ES-I3 (cell line): ENCODE data around the gene DLG2.
"Not testable (repeated sequence)": the region's sequence is repeated elsewhere in the genome, so short reads cannot be mapped to it uniquely, and the experiment has no call there.

Experiments
- H3K36me3 ChIP-seq: 2 replicates; pipeline ENCODE4 v1.6.1; 2013; ENCODE audit warnings: mild to moderate bottlenecking, low read length, control low read depth, moderate library complexity; ENCODE audit not compliant: insufficient read depth
- H3K4me1 ChIP-seq: 2 replicates; pipeline ENCODE4 v1.6.1; 2013; ENCODE audit warnings: mild to moderate bottlenecking, control low read depth, low read length; ENCODE audit not compliant: insufficient read depth
- H3K9ac ChIP-seq: 2 replicates; pipeline ENCODE4 v1.6.1; 2013; ENCODE audit warnings: low read depth, mild to moderate bottlenecking, low read length, moderate library complexity
- H3K9me3 ChIP-seq: 2 replicates; pipeline ENCODE4 v1.6.1; 2013; ENCODE audit warnings: mild to moderate bottlenecking, low read length, moderate library complexity; ENCODE audit not compliant: control insufficient read depth, insufficient read depth

Gene DLG2

DNA sequence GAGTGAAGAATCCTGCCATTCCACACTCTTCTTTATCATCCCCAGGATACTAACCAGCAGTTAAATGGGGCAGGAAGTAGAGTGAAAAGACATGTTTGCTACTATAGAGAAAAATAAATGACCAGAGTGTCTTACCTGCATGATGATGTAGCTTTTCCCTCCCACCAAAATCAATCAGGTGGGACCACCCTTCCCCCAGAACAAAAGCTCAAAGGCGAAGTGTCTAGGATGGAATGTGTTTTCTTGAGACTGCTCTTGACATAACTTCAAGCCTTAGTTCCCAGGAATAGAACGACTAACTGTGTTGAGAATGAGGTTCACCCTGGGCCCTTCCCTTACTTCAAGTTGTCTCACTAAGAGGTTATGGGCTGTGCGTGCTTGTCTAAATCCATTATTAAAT is 2001.8 kb downstream of the DLG2 start:
- no peaks in the 10 kb centered on the region for H3K36me3 ChIP-seq

GRCh38 chr11:83617671-83618070 is 2009.5 kb downstream of the DLG2 start:
- H3K4me1 ChIP-seq = peaks cover under 1% of the 10 kb centered on the region; the same call in 1 of the 2 replicates
- H3K9me3 ChIP-seq = no peaks in the 10 kb centered on the region
- no peak overlapping the region for H3K9ac ChIP-seq
- no peaks in the 10 kb centered on the region for H3K36me3 ChIP-seq

More for the DNA sequence above, 2001.8 kb downstream of the DLG2 start:
- H3K9me3 ChIP-seq = no peaks in the 10 kb centered on the region
- no peaks in the 10 kb centered on the region for H3K4me1 ChIP-seq
- H3K9ac ChIP-seq = no peak overlapping the region

DNA sequence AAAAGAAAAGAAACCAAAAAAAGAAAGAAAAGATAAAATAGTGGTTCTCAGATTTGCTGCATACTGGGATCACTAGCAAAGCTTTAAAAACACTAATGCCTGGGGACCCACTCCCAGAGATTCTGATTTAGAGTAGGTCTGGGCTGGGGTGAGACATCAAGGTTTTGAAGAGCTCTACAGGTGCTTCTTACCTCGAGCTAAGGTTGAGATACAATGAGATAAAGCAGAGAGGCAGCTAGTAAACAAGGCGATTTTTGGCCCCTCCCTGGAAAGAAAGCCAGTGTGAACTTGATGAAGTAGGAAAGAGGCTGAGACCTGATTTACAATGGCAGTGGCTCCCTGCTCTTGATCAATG is 2013.4 kb downstream of the DLG2 start:
- Histone ChIP-seq H3K36me3 (no peaks in the 10 kb centered on the region), H3K9me3 (no peaks in the 10 kb centered on the region), H3K4me1 (peaks cover 4% of the 10 kb centered on the region; the same call in 1 of the 2 replicates), H3K9ac (no peak overlapping the region)

GRCh38 chr11:83612891-83613766 is 2014.0 kb downstream of the DLG2 start:
- H3K4me1 ChIP-seq = peaks cover 4% of the 10 kb centered on the region; the same call in 1 of the 2 replicates
- H3K36me3 ChIP-seq = no peaks in the 10 kb centered on the region
- no peaks in the 10 kb centered on the region for H3K9me3 ChIP-seq
- H3K9ac ChIP-seq = no peak overlapping the region

DNA sequence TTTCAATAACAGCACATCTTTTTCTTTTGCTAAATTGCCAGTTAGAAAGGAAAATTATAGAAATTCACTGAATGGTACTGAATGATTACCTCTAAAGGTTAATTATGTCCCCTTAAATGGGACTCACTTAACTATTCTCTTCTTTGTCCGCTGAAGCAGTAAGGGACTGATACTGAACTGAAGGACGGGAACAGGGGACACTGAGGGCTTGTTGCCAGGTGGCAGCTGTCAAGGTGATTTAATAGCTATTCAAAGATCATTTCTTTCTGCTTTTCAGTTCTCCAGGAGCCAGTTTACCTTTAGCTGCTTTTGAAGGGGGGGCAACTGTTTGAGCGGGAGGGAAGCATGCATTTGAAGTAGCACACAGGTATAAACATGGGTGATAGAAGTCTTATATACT is 2015.5 kb downstream of the DLG2 start:
- Histone ChIP-seq H3K4me1 (peaks cover 4% of the 10 kb centered on the region; the same call in 1 of the 2 replicates), H3K9me3 (no peaks in the 10 kb centered on the region), H3K36me3 (no peaks in the 10 kb centered on the region), H3K9ac (no peak overlapping the region)

GRCh38 chr11:83611031-83611430 is 2016.1 kb downstream of the DLG2 start:
- Histone ChIP-seq H3K9me3 (no peaks in the 10 kb centered on the region), H3K36me3 (no peaks in the 10 kb centered on the region), H3K9ac (no peak overlapping the region), H3K4me1 (peaks cover 4% of the 10 kb centered on the region; the same call in 1 of the 2 replicates)

DNA sequence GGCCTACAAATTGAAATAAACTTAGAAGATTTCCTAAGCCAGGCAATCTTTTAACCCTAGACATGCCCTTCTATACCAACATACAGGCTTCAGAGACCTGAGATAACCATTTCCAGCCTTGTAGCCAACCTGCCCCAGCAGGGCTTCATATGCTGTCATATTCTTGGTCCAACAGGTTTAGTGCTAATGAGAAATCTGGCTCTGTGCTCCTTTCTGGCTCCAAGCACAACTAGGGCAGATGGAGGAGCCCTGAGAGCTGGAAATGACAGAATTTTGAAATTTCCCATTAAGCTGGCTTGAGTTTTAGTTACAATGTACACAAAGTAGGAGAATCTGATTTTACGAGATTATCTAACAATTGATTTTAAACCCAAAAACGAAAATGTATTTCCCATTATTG is 2018.0 kb downstream of the DLG2 start:
- H3K9me3 ChIP-seq = no peaks in the 10 kb centered on the region
- no peak overlapping the region for H3K9ac ChIP-seq
- H3K36me3 ChIP-seq = no peaks in the 10 kb centered on the region
- H3K4me1 ChIP-seq = peaks cover 4% of the 10 kb centered on the region; the same call in 1 of the 2 replicates

GRCh38 chr11:83608571-83608970 is 2018.6 kb downstream of the DLG2 start:
- no peaks in the 10 kb centered on the region for H3K9me3 ChIP-seq
- H3K9ac ChIP-seq = no peak overlapping the region
- no peaks in the 10 kb centered on the region for H3K36me3 ChIP-seq
- peaks cover 4% of the 10 kb centered on the region; the same call in 1 of the 2 replicates for H3K4me1 ChIP-seq

GRCh38 chr11:83601914-83602527 is 2025.1 kb downstream of the DLG2 start:
- H3K9ac ChIP-seq = no peak overlapping the region
- no peaks in the 10 kb centered on the region for H3K9me3 ChIP-seq
- H3K36me3 ChIP-seq = no peaks in the 10 kb centered on the region
- H3K4me1 ChIP-seq = no peaks in the 10 kb centered on the region; the same call in 1 of the 2 replicates

DNA sequence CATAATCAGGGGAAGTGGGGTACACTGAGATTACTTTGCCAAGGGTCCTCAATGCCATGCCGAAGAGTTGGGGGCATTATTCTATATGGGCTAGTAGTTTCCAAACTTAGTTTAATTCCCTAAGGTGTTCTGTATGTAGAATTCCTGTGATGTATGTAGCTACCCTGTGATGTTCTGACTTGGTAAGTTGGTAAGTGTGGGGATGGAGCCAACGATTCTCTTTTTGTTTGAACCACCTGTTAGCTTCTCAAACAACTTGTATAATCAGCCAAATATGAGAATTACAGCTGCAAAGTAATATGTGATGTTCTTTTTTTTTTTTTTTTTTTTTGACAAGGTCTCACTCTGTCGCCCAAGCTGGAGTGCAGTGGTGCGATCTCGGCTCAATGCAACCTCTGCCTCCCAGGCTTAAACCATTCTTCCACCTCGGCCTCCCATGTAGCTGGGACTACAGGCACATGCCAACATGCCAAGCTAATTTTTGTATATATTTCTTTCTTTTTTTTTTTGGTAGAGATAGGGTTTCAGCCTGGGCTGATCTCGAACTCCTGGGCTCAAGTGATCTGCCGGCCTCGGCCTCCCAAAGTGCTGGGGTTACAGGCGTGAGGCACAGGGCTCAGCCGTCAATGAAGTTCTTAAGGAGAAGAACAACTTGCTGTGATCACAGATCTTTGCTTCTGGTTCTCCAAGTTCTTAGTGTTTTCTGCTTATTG is 2025.8 kb downstream of the DLG2 start:
- no peak overlapping the region for H3K9ac ChIP-seq
- no peaks in the 10 kb centered on the region for H3K9me3 ChIP-seq
- no peaks in the 10 kb centered on the region; the same call in 1 of the 2 replicates for H3K4me1 ChIP-seq
- no peaks in the 10 kb centered on the region for H3K36me3 ChIP-seq

DNA sequence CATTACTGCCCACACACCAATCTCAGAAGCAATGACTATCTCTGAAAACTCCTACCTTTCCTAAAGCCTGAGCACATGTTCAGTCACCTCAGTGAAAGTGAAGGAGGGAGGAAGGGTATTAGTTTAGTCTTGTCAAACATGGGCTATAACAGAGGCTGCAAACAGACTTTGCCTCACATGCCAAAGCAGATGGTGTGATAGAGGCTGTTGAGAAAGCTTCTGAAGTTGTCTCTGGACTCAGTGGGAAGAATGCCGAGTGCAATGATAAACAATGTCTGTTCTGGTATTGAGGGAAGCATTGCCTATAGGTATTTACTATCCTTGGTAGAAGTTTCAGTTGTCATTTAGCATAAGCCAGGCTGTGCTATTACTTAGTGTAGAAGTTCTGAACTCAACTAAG is 2026.5 kb downstream of the DLG2 start:
- no peaks in the 10 kb centered on the region for H3K36me3 ChIP-seq

DNA sequence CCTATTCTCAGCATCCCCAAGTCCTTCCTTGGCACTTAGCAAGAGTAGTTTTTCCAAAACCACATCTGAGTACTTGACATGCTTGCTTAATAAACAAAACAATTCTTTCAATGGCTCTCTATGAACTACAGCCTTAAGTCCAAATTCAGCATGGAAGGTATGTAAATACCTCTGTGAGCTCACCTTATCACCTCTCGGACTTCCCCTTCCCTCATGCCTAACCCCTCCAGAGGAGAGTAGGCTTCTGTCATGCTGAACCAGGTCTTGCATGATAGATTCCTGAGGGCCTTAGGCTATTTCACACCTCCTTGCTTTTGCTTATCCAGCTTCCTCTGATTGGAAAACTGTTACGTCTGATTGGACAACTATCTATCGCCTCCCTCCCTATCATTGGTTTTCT is 2028.1 kb downstream of the DLG2 start:
- no peaks in the 10 kb centered on the region for H3K9me3 ChIP-seq
- H3K4me1 ChIP-seq = no peaks in the 10 kb centered on the region; the same call in 1 of the 2 replicates
- no peaks in the 10 kb centered on the region for H3K36me3 ChIP-seq
- no peak overlapping the region for H3K9ac ChIP-seq

More for the DNA sequence above, 2026.5 kb downstream of the DLG2 start:
- H3K4me1 ChIP-seq = no peaks in the 10 kb centered on the region; the same call in 1 of the 2 replicates
- H3K9me3 ChIP-seq = no peaks in the 10 kb centered on the region
- no peak overlapping the region for H3K9ac ChIP-seq

- H3K9me3 ChIP-seq, H3K36me3 ChIP-seq, H3K4me1 ChIP-seq: not testable (repeated sequence)
- H3K9ac ChIP-seq = peak overlapping the region; percentile 42; the same call in 1 of the 2 replicates
Measured at GRCh38 chr11:83587797-83588196, 2039.3 kb downstream of the DLG2 start.

DNA sequence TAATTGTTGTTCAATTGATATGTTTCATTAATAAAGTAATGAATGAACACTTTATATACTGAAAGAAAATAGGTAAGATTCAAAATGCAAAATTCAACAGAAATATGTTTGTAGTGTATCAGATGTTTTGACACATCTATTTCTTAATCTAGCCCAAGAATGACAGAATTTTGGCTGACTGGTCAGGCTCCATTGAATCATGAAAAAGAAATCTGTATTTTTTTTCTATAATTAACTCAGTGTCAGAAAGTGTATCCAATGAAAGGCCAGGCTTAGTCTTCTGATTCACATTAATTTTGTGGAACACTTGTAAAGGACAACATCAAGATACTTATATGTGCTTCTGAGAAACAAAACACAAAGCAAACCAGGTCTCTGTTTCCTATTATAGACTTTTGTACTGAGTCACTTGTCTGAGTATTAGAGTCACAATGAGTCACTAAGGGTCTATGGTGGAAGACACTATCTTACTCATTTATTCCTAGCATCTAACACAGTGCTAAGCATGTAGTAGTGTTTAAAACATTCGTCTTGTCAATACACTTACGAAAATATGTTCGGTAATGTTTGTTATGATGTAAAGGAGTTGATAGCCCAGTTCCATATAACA is 2043.3 kb downstream of the DLG2 start:
- Histone ChIP-seq H3K9me3 (no peaks in the 10 kb centered on the region), H3K4me1 (peaks cover 5% of the 10 kb centered on the region; the same call in 1 of the 2 replicates)

More for the DNA sequence above, 2043.3 kb downstream of the DLG2 start:
- no peaks in the 10 kb centered on the region for H3K36me3 ChIP-seq
- no peak overlapping the region for H3K9ac ChIP-seq
